Suprapubic skin (tissue), 3 donors: Measurements from ENCODE around the gene TMEM217.

Experiments
- POLR2AphosphoS5 ChIP-seq, 3 donors: sonication (generic); formaldehyde crosslinking; IDR thresholded peaks; one replicate each; pipeline ENCODE4 v1.6.1; 2017; ENCODE audit warnings: antibody characterized with exemption in 3 of 3
- TF ChIP-seq, protein P1 (sequence below), 2 donors: fragments of 200-600 bp in 1 of 2; fragments of 450-650 bp in 1 of 2; sonication (generic) in 1 of 2; IDR thresholded peaks; one replicate each; pipeline ENCODE4 v1.5.1; 2016 to 2019; ENCODE audit warnings: antibody characterized with exemption in 2 of 2, mild to moderate bottlenecking in 1 of 2, moderate library complexity in 1 of 2

DNA sequence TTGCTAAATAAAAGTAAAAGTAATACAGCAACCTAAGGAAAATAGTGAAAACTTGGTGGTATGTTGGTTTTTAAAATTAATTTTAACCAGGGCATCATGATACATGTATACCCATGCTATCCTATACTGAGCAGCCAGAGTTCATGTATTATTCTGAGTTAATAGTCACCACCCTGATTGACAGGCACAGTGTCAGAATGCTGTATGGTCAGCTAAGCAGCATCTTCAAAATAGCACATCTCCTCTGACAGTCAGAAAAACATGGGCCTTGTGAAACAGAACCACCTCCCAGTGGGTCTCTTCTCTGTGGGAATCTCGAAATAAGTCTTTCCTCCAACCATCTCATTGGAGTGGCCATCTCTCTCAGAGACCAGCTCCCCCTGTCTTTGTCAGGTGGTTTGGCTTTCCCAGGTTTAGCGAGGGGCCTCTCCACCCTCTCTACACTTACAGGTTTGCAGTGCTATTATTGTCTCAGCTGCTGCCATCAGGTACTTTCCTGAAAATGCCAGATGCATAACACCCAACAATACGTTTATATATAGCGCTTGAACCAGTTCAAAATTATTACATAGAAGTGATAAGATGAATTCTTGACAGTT, 48.8 kb upstream of the TMEM217 start:
- TF ChIP-seq, protein P1, sequence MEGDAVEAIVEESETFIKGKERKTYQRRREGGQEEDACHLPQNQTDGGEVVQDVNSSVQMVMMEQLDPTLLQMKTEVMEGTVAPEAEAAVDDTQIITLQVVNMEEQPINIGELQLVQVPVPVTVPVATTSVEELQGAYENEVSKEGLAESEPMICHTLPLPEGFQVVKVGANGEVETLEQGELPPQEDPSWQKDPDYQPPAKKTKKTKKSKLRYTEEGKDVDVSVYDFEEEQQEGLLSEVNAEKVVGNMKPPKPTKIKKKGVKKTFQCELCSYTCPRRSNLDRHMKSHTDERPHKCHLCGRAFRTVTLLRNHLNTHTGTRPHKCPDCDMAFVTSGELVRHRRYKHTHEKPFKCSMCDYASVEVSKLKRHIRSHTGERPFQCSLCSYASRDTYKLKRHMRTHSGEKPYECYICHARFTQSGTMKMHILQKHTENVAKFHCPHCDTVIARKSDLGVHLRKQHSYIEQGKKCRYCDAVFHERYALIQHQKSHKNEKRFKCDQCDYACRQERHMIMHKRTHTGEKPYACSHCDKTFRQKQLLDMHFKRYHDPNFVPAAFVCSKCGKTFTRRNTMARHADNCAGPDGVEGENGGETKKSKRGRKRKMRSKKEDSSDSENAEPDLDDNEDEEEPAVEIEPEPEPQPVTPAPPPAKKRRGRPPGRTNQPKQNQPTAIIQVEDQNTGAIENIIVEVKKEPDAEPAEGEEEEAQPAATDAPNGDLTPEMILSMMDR (IDR thresholded peaks at IDR 0.05): no peak
- no peak for TF ChIP-seq POLR2AphosphoS5 (IDR thresholded peaks at IDR 0.05)
